ENCODE results near the gene RNF10.

The RNF10 gene

DNA sequence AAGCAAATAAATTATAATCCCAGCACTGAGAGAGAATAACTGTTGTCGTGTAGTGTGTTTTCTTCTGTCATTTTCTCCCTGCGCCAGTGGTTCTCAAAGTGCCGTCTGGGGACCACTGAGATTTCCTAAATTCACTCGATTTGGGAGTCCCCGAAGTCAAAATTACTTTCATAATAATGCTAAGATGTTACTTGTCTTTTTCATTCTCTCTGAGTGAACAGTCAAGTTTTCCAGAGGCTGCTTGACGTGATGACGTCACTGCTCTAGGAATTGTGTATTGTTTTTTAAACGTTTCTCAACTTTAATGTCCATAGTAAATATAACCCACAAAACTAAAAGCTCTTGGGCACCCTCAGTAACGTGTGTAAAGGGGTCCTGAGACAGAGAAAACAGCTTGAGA, 47.8 kb downstream of the RNF10 start:
- no peaks in the 10 kb centered on the region for H3K36me3 Mint-ChIP-seq

DNA sequence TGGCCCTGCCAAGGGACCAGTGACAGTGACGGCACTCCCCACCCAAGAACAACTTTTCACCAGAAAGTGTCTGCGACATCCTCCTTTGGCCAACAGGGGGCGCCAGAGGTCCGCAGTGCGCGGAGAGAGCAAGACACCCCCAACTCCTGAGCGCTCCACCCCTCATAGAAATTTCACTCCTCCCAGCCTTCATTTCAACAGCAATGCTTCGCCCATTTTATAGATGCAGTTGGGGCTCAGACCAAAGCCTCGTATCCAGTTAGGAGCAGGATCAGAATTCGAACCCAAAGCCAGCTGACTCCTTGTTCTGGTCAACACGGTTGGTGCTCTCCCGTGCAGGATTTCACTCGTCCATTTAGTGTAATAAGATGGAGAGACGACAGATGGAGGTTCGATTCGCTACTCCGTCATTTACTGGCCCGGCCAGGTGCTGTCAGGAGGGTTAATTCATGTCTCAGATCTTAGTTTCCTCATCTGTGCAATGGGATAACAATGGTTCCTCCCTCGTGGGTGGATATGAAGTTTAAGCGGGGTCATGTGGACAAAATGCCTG, 49.4 kb downstream of the RNF10 start:
- Mint-ChIP-seq H3K9me3 (ENCODE audit: low read depth) (no peaks in the 10 kb centered on the region), H3K27me3 (peaks cover 3% of the 10 kb centered on the region), H3K27ac (no peak overlapping the region), H3K36me3 (no peaks in the 10 kb centered on the region), H3K4me3 (peak overlapping the region; percentile 70), H3K4me1 (ENCODE audit: low read depth) (peaks cover 36% of the 10 kb centered on the region)

More for the DNA sequence above, 47.8 kb downstream of the RNF10 start:
- Mint-ChIP-seq H3K9me3 (ENCODE audit: low read depth) (no peaks in the 10 kb centered on the region), H3K27me3 (peaks cover 3% of the 10 kb centered on the region), H3K27ac (peak overlapping the region; percentile 93), H3K4me1 (ENCODE audit: low read depth) (peaks cover 36% of the 10 kb centered on the region), H3K4me3 (peak overlapping the region; percentile 97)

DNA sequence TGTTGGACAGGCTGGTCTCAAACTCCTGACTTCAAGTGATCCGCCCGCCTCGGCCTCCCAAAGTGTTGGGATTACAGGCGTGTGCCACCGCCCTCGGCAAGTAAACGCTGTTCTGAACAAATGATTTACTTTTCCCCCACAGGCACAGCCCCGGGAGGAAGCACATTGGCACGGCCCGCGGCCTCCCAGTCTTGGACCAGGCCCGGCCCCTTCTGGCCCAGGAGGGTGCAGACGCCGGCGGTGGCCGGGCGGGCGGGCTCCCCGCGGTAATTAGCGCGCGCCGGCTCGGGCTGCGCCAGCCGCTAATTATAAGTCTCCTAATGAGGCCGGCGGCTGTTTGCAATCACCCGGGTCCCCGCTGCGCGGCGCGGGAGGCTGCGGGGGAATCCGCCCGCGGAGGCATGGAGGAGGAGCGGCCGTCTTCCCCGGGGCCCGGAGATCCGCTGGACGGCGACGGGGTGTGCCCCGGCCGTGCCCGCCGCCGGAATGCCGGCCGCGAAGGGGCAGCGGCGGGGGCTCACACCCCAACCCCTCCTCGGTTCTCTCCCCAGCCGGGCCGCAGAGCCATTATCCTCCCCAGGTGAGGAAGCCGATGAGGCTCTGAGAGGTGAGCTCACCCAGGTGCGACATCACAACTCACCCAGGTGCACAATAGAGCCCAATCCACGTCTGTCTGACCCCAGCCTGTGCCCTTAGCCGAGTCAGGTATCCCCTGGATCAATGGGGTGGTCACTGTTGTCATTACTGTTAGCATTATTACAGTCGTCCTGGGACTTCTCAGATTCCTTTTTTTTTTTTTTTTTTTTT, 50.4 kb downstream of the RNF10 start:
- Mint-ChIP-seq H3K36me3 (no peaks in the 10 kb centered on the region), H3K4me1 (ENCODE audit: low read depth) (peaks cover 34% of the 10 kb centered on the region), H3K4me3 (peak overlapping the region; percentile 70), H3K27ac (no peak overlapping the region), H3K9me3 (ENCODE audit: low read depth) (no peaks in the 10 kb centered on the region), H3K27me3 (peaks cover 3% of the 10 kb centered on the region)

DNA sequence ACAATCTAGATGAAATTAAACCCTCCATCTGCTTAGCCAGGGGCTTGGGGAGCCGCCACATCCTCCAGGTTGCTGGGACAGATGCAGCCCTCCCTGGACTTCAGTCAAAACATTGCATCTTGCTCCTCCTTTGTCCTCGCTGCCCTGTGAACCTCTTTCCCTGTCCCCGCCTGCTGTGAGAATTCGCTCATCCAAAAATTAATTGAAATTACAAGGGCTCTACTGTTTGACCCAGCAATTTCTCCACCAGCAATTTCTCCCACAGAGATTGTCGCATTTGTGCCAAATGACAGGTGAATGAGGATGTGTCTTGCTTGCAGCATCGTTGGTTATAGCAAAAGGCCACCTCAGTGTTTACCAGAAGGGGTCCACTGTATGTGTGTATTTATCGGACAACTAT, 52.0 kb downstream of the RNF10 start:
- peaks cover 24% of the 10 kb centered on the region for H3K4me1 Mint-ChIP-seq (ENCODE audit: low read depth)
- H3K4me3 Mint-ChIP-seq, result no peak overlapping the region
- no peaks in the 10 kb centered on the region for H3K36me3 Mint-ChIP-seq
- H3K9me3 Mint-ChIP-seq (ENCODE audit: low read depth), result no peaks in the 10 kb centered on the region
- H3K27me3 Mint-ChIP-seq, result peaks cover 3% of the 10 kb centered on the region
- no peak overlapping the region for H3K27ac Mint-ChIP-seq

DNA sequence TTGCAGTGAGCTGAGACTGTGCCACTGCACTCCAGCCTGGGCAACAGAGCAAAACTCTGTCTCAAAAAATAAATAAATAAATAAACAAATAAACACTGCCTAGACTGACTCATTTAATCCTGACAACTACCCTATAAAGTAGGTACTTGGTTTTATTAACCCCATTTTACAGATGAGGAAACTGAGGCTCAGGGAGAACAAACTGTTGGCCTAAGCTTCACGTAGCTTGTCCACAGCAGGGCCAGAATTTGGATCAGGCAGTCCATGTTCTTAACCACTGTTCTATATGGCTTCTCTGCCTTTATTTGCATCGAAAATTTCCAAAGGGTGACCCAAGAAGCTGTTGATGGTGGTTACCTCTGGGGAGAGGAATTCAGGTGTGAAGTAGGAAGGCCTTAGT, 52.7 kb downstream of the RNF10 start:
- Mint-ChIP-seq H3K36me3 (no peaks in the 10 kb centered on the region), H3K4me1 (ENCODE audit: low read depth) (peaks cover 18% of the 10 kb centered on the region), H3K4me3 (no peak overlapping the region)

DNA sequence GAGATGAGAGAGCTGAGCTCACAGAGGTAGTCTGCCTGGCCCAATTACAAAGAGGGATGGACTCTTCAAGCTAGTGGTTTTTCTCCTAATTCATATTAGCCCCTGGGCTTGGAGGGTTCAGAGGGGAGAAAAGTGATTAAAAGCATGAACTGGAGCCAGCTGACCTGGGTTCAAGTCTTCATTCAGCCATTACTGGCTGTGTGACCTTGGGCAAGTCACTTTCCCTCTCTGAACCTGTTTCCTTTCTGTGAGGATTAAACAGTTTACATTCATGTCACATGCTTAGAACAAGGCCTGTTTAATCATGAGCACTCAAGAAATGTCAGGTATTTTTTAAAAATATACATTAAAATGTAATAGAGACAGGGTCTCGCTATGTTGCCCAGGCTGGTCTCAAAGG, 54.2 kb downstream of the RNF10 start:
- no peak overlapping the region for H3K4me3 Mint-ChIP-seq
- no peaks in the 10 kb centered on the region for H3K36me3 Mint-ChIP-seq
- H3K4me1 Mint-ChIP-seq (ENCODE audit: low read depth), result peaks cover 9% of the 10 kb centered on the region
- peaks cover 3% of the 10 kb centered on the region for H3K27me3 Mint-ChIP-seq
- no peak overlapping the region for H3K27ac Mint-ChIP-seq
- no peaks in the 10 kb centered on the region for H3K9me3 Mint-ChIP-seq (ENCODE audit: low read depth)

More for the DNA sequence above, 52.7 kb downstream of the RNF10 start:
- no peaks in the 10 kb centered on the region for H3K9me3 Mint-ChIP-seq (ENCODE audit: low read depth)
- H3K27me3 Mint-ChIP-seq, result peaks cover 3% of the 10 kb centered on the region
- H3K27ac Mint-ChIP-seq, result no peak overlapping the region

DNA sequence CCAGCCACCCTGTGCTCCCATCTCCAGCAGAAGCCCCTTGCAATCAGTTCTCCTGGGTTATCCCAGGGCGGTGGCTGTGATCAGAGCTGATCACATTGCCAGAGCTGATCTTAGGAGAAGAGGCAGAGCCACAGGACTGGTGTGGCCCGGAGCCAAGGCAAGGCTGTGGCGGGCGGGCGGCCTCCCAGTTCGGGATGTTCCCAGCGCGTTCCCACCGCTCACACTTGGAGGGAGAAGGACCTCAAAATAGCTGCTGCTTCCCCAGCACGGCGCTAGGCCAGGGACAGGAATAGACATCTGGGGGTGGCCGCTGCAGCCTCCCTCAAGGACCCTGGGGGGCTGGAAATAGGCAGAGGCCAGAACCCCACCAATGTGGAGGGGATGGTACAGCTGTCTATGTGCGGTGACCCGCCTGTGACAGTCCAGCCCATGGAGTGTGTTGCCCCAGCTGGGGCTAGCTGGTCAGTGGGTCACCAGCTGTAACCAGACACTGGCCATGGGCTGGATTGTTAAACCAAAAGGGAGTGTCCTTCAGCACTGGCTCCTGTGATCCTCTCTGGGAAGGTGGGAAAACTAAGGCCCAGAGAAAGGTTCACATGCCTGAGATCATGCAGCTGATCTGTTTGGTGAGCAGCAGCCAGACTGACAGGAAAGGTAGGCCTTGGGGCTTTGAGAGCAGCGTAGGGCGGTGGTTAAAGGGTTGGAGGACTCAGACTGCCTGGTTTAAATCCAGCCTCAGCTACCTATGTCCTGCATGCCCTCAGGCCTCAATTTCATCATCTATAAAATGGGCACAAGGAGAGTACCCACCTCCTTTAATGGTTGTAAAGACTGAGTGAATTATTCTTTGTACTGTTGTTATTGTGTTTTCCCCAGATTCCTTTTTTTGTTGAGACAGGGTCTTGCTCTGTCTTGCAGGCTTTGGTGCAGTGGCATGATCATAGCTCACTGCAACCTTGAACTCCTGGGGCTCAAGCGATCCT, 55.1 kb downstream of the RNF10 start:
- Mint-ChIP-seq H3K4me3 (no peak overlapping the region), H3K27me3 (peaks cover 2% of the 10 kb centered on the region), H3K36me3 (no peaks in the 10 kb centered on the region), H3K27ac (no peak overlapping the region), H3K4me1 (ENCODE audit: low read depth) (peaks cover 2% of the 10 kb centered on the region), H3K9me3 (ENCODE audit: low read depth) (no peaks in the 10 kb centered on the region)

DNA sequence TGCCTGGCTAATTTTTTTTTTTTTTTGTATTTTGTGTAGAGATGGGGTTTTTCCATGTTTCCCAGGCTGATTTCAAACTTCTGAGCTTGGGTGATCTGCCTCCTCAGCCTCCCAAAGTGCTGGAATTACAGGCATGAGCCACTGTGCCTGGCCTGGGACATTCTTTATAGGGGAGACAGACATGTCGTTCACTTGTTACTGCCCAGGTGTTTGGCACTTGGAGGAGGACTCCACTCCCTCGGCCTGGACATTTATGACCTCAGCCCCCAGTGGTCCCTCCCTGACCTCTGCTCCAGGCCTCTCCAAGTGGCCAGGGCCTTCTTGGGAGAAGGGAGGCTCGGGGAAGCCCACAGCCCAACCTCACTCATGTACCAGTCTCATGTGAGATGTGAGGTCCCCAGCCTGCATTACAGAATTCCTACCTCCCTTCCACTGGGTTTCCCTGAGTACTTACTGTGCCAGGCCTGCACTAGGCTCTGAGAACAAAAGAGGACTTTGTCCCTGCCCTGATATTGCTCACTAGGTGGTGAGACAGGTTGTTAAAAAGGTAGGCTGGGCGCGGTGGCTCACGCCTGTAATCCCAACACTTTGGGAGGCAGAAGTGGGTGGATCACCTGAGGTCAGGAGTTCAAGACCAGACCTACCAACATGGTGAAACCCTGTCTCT, 56.7 kb downstream of the RNF10 start:
- Mint-ChIP-seq H3K9me3 (ENCODE audit: low read depth) (no peaks in the 10 kb centered on the region), H3K4me1 (ENCODE audit: low read depth) (no peaks in the 10 kb centered on the region), H3K36me3 (no peaks in the 10 kb centered on the region), H3K27ac (no peak overlapping the region), H3K4me3 (no peak overlapping the region), H3K27me3 (no peaks in the 10 kb centered on the region)

DNA sequence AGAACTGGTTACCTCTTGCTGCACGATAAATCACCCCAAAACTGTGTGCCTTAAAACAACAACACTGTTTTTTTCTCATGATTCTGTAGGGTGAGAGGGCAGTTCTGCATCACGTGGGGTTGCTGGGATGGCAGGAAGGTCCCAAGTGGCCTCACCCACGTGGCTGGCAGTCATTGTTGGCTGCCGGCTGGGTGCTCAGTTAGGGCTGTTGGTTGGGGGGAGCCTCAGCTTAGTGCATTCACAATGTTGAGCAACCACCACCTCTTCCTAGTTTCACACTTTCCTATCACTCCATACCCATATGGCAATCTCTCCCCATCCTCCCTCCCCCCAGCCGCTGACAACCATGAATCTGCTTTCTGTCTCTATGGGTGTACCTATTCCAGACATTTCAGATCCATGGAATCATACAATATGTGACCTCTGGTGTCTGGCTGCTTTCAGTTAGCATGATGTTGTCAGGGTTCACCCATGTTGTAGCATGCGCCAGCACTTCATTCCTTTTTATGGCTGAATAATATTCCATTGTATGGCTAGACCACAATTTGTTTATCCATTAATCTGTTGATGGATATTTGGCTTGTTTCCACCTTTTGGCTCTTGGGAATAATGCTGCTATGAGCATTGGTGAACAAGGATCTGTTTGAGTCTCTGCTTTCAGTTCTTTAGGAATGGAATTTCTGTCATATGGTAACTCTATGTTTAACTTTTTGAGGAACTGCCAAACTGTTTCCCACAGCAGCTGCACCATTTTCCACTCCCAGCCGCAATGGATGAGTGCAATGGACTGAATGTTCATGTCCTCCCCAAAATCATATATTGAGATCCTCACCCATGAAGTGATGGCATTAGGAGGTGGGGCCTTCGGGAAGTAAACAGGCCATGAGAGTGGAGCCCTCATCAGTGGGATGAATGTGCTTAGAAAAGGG, 58.2 kb downstream of the RNF10 start:
- Mint-ChIP-seq H3K4me1 (ENCODE audit: low read depth) (no peaks in the 10 kb centered on the region), H3K27me3 (no peaks in the 10 kb centered on the region), H3K9me3 (ENCODE audit: low read depth) (no peaks in the 10 kb centered on the region), H3K4me3 (no peak overlapping the region), H3K27ac (no peak overlapping the region), H3K36me3 (no peaks in the 10 kb centered on the region)

DNA sequence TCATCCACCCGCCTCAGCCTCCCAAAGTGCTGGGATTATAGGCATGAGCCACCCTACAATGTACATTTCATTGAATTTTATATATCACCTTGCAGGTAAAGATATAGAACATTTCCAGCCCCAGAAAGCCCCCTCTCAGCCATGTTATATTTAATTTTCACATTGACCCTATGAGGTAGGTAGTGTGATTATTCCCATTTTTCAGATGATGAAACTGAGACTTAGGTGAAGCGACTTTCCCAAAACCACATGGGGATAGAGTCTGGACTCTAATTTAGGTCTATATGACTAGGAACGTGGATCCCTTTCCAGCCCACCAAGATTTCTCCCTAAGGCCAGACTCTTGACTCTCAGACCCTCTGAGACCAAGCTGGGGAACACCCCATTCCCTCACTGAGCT, 62.7 kb downstream of the RNF10 start:
- Mint-ChIP-seq H3K27ac (no peak overlapping the region), H3K9me3 (ENCODE audit: low read depth) (no peaks in the 10 kb centered on the region), H3K27me3 (no peaks in the 10 kb centered on the region), H3K36me3 (no peaks in the 10 kb centered on the region), H3K4me1 (ENCODE audit: low read depth) (no peaks in the 10 kb centered on the region), H3K4me3 (no peak overlapping the region)

DNA sequence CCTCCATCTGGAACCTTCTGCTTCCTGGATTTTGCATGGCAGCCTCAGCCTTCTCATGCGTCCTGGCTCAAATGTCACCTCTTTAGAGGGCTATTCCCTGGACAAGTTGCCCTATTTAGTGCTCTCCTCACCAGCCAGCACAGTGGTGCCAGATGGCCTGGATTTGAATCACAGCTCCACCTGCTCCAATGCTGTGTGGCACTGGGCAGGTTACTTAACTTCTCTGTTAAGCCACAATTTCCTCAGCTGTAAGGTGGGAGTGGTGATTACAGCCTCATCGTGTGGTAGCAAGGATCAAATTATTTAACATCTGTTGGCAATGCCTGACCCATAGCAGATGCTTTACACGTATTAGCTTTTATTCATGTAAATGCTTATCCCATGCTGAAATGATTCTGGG, 63.7 kb downstream of the RNF10 start:
- Mint-ChIP-seq H3K36me3 (no peaks in the 10 kb centered on the region), H3K9me3 (ENCODE audit: low read depth) (no peaks in the 10 kb centered on the region), H3K4me3 (no peak overlapping the region), H3K4me1 (ENCODE audit: low read depth) (no peaks in the 10 kb centered on the region), H3K27me3 (no peaks in the 10 kb centered on the region), H3K27ac (no peak overlapping the region)

DNA sequence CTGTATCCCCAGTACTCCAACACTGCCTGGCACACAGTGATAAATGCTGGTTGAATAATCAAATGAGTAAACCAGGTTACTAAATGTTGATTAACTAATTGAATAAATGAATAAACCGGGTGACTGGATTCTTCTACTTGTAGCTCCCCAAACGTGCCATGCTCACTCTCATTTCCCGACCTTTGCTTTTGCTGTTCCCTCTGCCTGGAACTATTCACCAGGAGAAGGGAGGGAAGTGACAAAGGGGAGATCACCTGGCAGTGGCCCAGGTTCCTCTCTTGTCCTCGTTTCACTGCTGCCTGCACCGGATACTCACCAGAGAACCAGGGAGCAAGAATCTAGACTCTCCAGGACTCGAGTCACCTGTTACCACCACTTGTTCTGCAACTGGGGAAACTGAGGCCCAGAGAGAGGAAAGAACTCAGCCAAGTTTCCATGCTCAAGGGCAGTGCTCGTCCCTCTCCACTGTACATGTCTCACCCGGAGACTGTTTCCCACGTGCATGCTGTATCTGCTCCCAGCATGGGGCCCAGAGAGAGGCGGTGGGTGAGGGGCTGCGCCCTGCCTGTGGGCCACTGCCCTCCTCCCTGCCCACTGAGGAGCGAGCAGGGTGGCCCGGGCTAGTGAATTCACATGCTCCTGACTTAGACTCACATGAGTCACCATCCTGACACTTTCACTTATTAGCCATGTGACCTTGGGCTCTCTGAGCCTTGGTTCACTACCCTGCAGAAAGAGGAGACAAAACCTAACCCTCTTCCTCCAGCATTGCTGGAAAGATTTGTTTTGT, 64.7 kb downstream of the RNF10 start:
- no peaks in the 10 kb centered on the region for H3K36me3 Mint-ChIP-seq
- no peaks in the 10 kb centered on the region for H3K4me1 Mint-ChIP-seq (ENCODE audit: low read depth)
- H3K27me3 Mint-ChIP-seq, result no peaks in the 10 kb centered on the region
- H3K9me3 Mint-ChIP-seq (ENCODE audit: low read depth), result no peaks in the 10 kb centered on the region
- H3K27ac Mint-ChIP-seq, result no peak overlapping the region
- H3K4me3 Mint-ChIP-seq, result no peak overlapping the region

Data from activated naive CD8-positive, alpha-beta T cell (primary cell).